Keratinocyte (primary cell): Measurements from ENCODE around the gene NRG3. TPM values are rescaled to one million over a fixed set of nuclear protein-coding genes. Genes with fewer than 3 reads are reported as not detected.

Experiments used
- DNase-seq: peaks from one replicate; pipeline ENCODE4 v3.0.0-alpha.2; 2011; ENCODE audit warnings: low read depth, missing footprints, low spot score
- FAIRE-seq: peaks from 2 replicates; lab custom pipeline; 2011; peaks lifted over from hg19 to GRCh38; lab: Jason Lieb, UNC
- H2AFZ ChIP-seq: 2 replicates; pipeline ENCODE4 v1.6.0; 2012; ENCODE audit warnings: low read length, control low read depth, inconsistent platforms; ENCODE audit not compliant: control insufficient read depth
- H3K27ac ChIP-seq: 2 replicates; pipeline ENCODE4 v1.5.1; 2011; ENCODE audit warnings: low read length; ENCODE audit not compliant: control insufficient read depth, insufficient read depth
- H3K27me3 ChIP-seq: 3 replicates; pipeline ENCODE4 v1.6.0; 2011; ENCODE audit warnings: low read length; ENCODE audit not compliant: control insufficient read depth, insufficient read depth; ENCODE audit errors: extremely low read depth
- H3K36me3 ChIP-seq, 2 experiments: 2 replicates in 1 of 2; 3 replicates in 1 of 2; pipeline ENCODE4 v1.5.1; 2011; ENCODE audit warnings: low read length in 2 of 2, mild to moderate bottlenecking in 1 of 2; ENCODE audit not compliant: control insufficient read depth in 2 of 2, insufficient read depth in 2 of 2; ENCODE audit errors: extremely low read depth in 1 of 2
- H3K4me1 ChIP-seq: 3 replicates; pipeline ENCODE4 v1.5.1; 2011; ENCODE audit warnings: low read length; ENCODE audit not compliant: control insufficient read depth, insufficient read depth; ENCODE audit errors: extremely low read depth
- H3K4me2 ChIP-seq: 3 replicates; pipeline ENCODE4 v1.6.0; 2011; ENCODE audit warnings: low read depth, low read length; ENCODE audit not compliant: control insufficient read depth, insufficient read depth; ENCODE audit errors: extremely low read depth
- H3K4me3 ChIP-seq, 3 experiments: fragments of 200-600 bp in 1 of 3; sonication (generic) in 1 of 3; 2 replicates in 2 of 3; 3 replicates in 1 of 3; pipeline ENCODE4 v1.5.1; 2011 to 2016; ENCODE audit warnings: low read length in 3 of 3, mild to moderate bottlenecking in 3 of 3, control low read depth in 2 of 3, inconsistent platforms in 1 of 3, low read depth in 1 of 3, mixed read lengths in 1 of 3, mixed run types in 1 of 3, moderate library complexity in 1 of 3; ENCODE audit not compliant: control insufficient read depth in 2 of 3, insufficient read depth in 2 of 3; ENCODE audit errors: extremely low read depth in 1 of 3
- H3K79me2 ChIP-seq: 2 replicates; pipeline ENCODE4 v1.6.0; 2012; ENCODE audit warnings: low read length; ENCODE audit not compliant: control insufficient read depth, insufficient read depth
- H3K9ac ChIP-seq: 3 replicates; pipeline ENCODE4 v1.6.0; 2011; ENCODE audit warnings: low read length; ENCODE audit not compliant: control insufficient read depth, insufficient read depth; ENCODE audit errors: extremely low read depth
- H3K9me1 ChIP-seq: 3 replicates; pipeline ENCODE4 v1.6.0; 2011; ENCODE audit warnings: low read length; ENCODE audit not compliant: control insufficient read depth, insufficient read depth; ENCODE audit errors: extremely low read depth
- H3K9me3 ChIP-seq: 2 replicates; pipeline ENCODE4 v1.5.1; 2012; ENCODE audit warnings: low read depth, low read length; ENCODE audit not compliant: control insufficient read depth
- H4K20me1 ChIP-seq: 3 replicates; pipeline ENCODE4 v1.6.0; 2011; ENCODE audit warnings: low read length; ENCODE audit not compliant: control insufficient read depth, insufficient read depth; ENCODE audit errors: extremely low read depth
- CTCF ChIP-seq, 3 experiments: IDR thresholded peaks in 1 of 3; conservative IDR thresholded peaks in 1 of 3; optimal IDR thresholded peaks in 1 of 3; 2 replicates in 2 of 3; 3 replicates in 1 of 3; pipeline versions ENCODE3 to v1.5.1; 2011; ENCODE audit warnings: low read length in 3 of 3, mild to moderate bottlenecking in 3 of 3, moderate library complexity in 2 of 3, control low read depth in 1 of 3, inconsistent platforms in 1 of 3; ENCODE audit not compliant: insufficient read depth in 2 of 3; ENCODE audit errors: extremely low read depth in 1 of 3
- EZH2 ChIP-seq: IDR thresholded peaks from one replicate; pipeline ENCODE4 v1.6.1; 2012; ENCODE audit warnings: inconsistent platforms, mild to moderate bottlenecking, low read length, moderate library complexity
- dilution Hi-C: fragments of 300-500 bp; cut with MboI; formaldehyde crosslinking; loops from one replicate; pipeline ENCODE4 v1.7.0; 2020; ENCODE audit warnings: low sequenced_read_pairs; ENCODE audit not compliant: extremely low pct_ligation_motif_present
- polyA plus RNA-seq, 5 experiments: library from polyadenylated mRNA; depleted of rRNA in 3 of 5; stranded (reverse) in 3 of 5; stranded (forward) in 1 of 5; unstranded in 1 of 5; fragments of >200 nt; gene quantifications; 1 replicate in 1 of 5; 2 replicates in 3 of 5; 3 replicates in 1 of 5; pipeline versions ENCODE4 v1.2.1 to v1.2.3, GENCODE V29; 2011 to 2012; ENCODE audit warnings: missing spikeins in 2 of 5, low read depth in 1 of 5, low replicate concordance in 1 of 5

Gene NRG3
- polyA plus RNA-seq, 1 donor (not counting 4 experiments of a cell fraction or from before 2014, with no cell fraction given): not detected

DNA sequence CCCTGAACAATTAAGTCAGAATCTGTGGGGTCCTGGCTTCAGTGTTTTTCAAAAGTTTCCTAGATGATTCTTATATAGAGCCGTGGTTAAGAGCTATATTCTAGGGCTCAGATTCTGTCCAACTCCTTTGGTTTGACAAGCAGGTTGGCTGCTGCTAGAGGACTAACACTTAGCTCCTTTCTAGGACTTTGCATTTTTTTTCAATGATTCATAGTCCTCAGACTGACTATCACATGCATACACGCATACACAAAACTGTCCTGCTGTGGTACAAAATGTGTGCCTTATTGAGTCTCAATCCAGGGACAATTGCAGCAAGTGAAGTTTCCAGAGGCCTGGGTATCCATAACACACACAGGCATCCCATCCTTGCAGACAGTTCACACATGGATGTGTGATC lies 392.0 kb downstream of the NRG3 start:
- Histone ChIP-seq H3K4me1 (no peaks in the 10 kb centered on the region), H3K9ac (no peak overlapping the region), H3K9me1 (no peaks in the 10 kb centered on the region), H3K4me3 (no peak overlapping the region), H2AFZ (no peak overlapping the region), H3K27ac (no peak overlapping the region), H3K79me2 (no peaks in the 10 kb centered on the region), H3K9me3 (no peaks in the 10 kb centered on the region), H3K36me3 (no peaks in the 10 kb centered on the region), H4K20me1 (no peaks in the 10 kb centered on the region), H3K4me2 (no peak overlapping the region), H3K27me3 (no peaks in the 10 kb centered on the region)
- FAIRE-seq (no peak), DNase-seq (no peak)
- TF ChIP-seq CTCF (optimal IDR thresholded peaks at IDR 0.05 in 1 of 3, IDR thresholded peaks at IDR 0.05 in 1 of 3, conservative IDR thresholded peaks at IDR 0.05 in 1 of 3; ENCODE audit: extremely low read depth in 1 of 3, insufficient read depth in 2 of 3, low read length in 3 of 3) (no peak), EZH2 (no peak)
- dilution Hi-C loops: no loop called here

- no peak overlapping the region for H3K4me3 ChIP-seq
- H3K9ac ChIP-seq: no peak overlapping the region
- no peaks in the 10 kb centered on the region for H4K20me1 ChIP-seq
- FAIRE-seq (no peak), DNase-seq (no peak)
- H3K4me1 ChIP-seq: no peaks in the 10 kb centered on the region
- no peak overlapping the region for H3K4me2 ChIP-seq
- no peaks in the 10 kb centered on the region for H3K79me2 ChIP-seq
- dilution Hi-C loops: no loop called here
- no peaks in the 10 kb centered on the region for H3K27me3 ChIP-seq
- H3K9me3 ChIP-seq: no peaks in the 10 kb centered on the region
- no peak overlapping the region for H2AFZ ChIP-seq
- TF ChIP-seq EZH2: no peak
- TF ChIP-seq CTCF (optimal IDR thresholded peaks at IDR 0.05 in 1 of 3, IDR thresholded peaks at IDR 0.05 in 1 of 3, conservative IDR thresholded peaks at IDR 0.05 in 1 of 3; ENCODE audit: extremely low read depth in 1 of 3, insufficient read depth in 2 of 3, low read length in 3 of 3): no peak
- no peaks in the 10 kb centered on the region for H3K36me3 ChIP-seq
- H3K27ac ChIP-seq: no peak overlapping the region
- no peaks in the 10 kb centered on the region for H3K9me1 ChIP-seq
Measured at GRCh38 chr10:82267465-82267864, 392.5 kb downstream of the NRG3 start.
